Measurements from ENCODE around the gene SLC4A9.
"Not testable (repeated sequence)": the region's sequence is repeated elsewhere in the genome, so short reads cannot be mapped to it uniquely, and the experiment has no call there.

SLC4A9 gene

GRCh38 chr5:140418862-140419520, 59.0 kb downstream of the SLC4A9 start:
- H3K4me1 Mint-ChIP-seq: peaks cover 39% of the 10 kb centered on the region
- ATAC-seq (ENCODE audit: low read depth) (no peak), DNase-seq (ENCODE audit: low spot score in 2 of 2) (no peak)
- H3K4me3 Mint-ChIP-seq: peak overlapping the region; percentile 41
- peak overlapping the region; percentile 48 for H3K27ac Mint-ChIP-seq
- H3K9me3 Mint-ChIP-seq: no peaks in the 10 kb centered on the region
- H3K36me3 Mint-ChIP-seq: peaks cover 9% of the 10 kb centered on the region
- H3K27me3 Mint-ChIP-seq: no peaks in the 10 kb centered on the region

GRCh38 chr5:140420226-140420570, 60.2 kb downstream of the SLC4A9 start:
- Mint-ChIP-seq H3K27ac (peak overlapping the region; percentile 11), H3K4me1 (peaks cover 39% of the 10 kb centered on the region), H3K9me3 (no peaks in the 10 kb centered on the region), H3K27me3 (no peaks in the 10 kb centered on the region), H3K36me3 (peaks cover 9% of the 10 kb centered on the region), H3K4me3 (no peak overlapping the region)
- DNase-seq (ENCODE audit: low spot score in 2 of 2) (no peak), ATAC-seq (ENCODE audit: low read depth) (no peak)

GRCh38 chr5:140420665-140421361, 60.8 kb downstream of the SLC4A9 start:
- no peak for DNase-seq (ENCODE audit: low spot score in 2 of 2)
- Mint-ChIP-seq H3K9me3 (no peaks in the 10 kb centered on the region), H3K4me1 (peaks cover 39% of the 10 kb centered on the region), H3K27ac (peak overlapping the region; percentile 11), H3K4me3 (no peak overlapping the region), H3K27me3 (no peaks in the 10 kb centered on the region), H3K36me3 (peaks cover 9% of the 10 kb centered on the region)
- no peak for ATAC-seq (ENCODE audit: low read depth)

- peaks cover 39% of the 10 kb centered on the region for H3K4me1 Mint-ChIP-seq
Observed at GRCh38 chr5:140421375-140421774, 61.4 kb downstream of the SLC4A9 start.

GRCh38 chr5:140423609-140424008, 63.6 kb downstream of the SLC4A9 start:
- H3K27ac Mint-ChIP-seq: no peak overlapping the region
- no peak for ATAC-seq (ENCODE audit: low read depth)
- H3K36me3 Mint-ChIP-seq: peaks cover 3% of the 10 kb centered on the region
- DNase-seq (ENCODE audit: low spot score in 2 of 2): no peak
- H3K4me3 Mint-ChIP-seq: no peak overlapping the region
- no peaks in the 10 kb centered on the region for H3K9me3 Mint-ChIP-seq
- peaks cover 33% of the 10 kb centered on the region for H3K4me1 Mint-ChIP-seq
- H3K27me3 Mint-ChIP-seq: no peaks in the 10 kb centered on the region

More at GRCh38 chr5:140421375-140421774, 61.4 kb downstream of the SLC4A9 start:
- ATAC-seq (ENCODE audit: low read depth); H3K27ac Mint-ChIP-seq; H3K9me3 Mint-ChIP-seq; H3K27me3 Mint-ChIP-seq; H3K4me3 Mint-ChIP-seq; DNase-seq (ENCODE audit: low spot score in 2 of 2); H3K36me3 Mint-ChIP-seq: not testable (repeated sequence)

- Mint-ChIP-seq H3K27ac (no peak overlapping the region), H3K4me3 (no peak overlapping the region), H3K4me1 (peaks cover 28% of the 10 kb centered on the region), H3K36me3 (peaks cover 2% of the 10 kb centered on the region), H3K9me3 (no peaks in the 10 kb centered on the region), H3K27me3 (no peaks in the 10 kb centered on the region)
- ATAC-seq (ENCODE audit: low read depth) (no peak), DNase-seq (ENCODE audit: low spot score in 2 of 2) (no peak)
Observed at GRCh38 chr5:140424135-140424534, 64.1 kb downstream of the SLC4A9 start.
